GM18505 (cell line): ENCODE measurements around the gene APOBR.
"Not testable (repeated sequence)": the region's sequence is repeated elsewhere in the genome, so short reads cannot be mapped to it uniquely, and the experiment has no call there.

Experiments used
- ATAC-seq: cut with Tn5 transposase; IDR thresholded peaks from one replicate; pipeline ENCODE4 v1.9.1; 2021; ENCODE audit not compliant: unreplicated experiment
- POLR2A ChIP-seq: IDR thresholded peaks from 4 replicates; pipeline ENCODE4 v1.6.1; 2011; ENCODE audit warnings: borderline replicate concordance; ENCODE audit not compliant: insufficient read depth, insufficient read length; ENCODE audit errors: extremely low read depth

Gene APOBR

GRCh38 chr16:28494121-28494851, at the start of gene APOBR:
Gene APOBR (plus strand): TSS chr16:28494643. CDS start chr16:28494682, 39 bp downstream.
- peak; percentile 82 for TF ChIP-seq POLR2A
- ATAC-seq, result peak; percentile 39

GRCh38 chr16:28446388-28446787, 48.1 kb upstream of the APOBR start:
- not testable (repeated sequence) for ATAC-seq

DNA sequence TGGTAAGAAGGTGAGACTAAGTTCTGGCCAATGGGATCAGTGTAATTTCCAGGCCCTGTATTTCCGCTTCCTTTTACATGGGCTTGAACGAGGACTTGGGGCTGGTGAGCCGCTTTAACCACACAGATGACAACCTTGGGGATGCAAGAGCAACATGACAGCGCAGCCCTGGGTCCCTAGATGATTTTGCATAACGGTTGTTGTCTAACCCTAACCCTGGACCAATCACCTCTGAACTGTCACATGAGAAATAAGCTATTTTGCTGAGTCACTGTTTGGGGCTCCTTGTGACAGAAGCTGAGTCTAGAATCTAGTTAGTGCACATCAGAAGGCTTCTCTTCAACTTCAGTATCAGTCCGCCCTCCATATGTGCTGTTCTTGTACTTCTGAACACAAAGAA, 47.4 kb upstream of the APOBR start:
- ATAC-seq, result not testable (repeated sequence)

DNA sequence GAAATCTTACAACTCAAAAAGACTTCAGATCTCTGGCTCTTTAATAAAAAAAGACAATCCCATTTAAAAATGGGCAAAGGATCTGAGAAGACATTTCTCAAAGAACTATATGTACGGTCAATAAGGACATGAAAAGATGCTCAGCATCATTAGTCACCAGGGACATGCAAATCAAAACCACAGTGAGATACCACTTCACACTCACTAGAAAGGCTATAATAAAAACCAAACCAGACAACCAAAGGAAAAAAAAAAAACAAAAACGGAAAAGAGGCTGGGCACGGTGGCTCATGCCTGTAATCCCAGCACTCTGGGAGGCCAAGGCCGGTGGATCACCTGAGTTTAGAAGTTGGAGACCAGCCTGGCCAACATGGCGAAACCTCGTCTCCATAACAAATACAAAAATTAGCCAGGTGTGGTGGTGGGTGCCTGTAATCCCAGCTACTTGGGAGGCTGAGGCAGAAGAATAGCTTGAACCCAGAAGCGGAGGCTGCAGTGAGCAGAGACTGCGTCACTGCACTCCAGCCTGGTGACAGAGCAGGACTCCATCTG, 20.7 kb upstream of the APOBR start:
- ATAC-seq, result no peak
- TF ChIP-seq POLR2A, result no peak

- ATAC-seq, result no peak
- no peak for TF ChIP-seq POLR2A
These were observed 19.2 kb upstream of the APOBR start for GRCh38 chr16:28475221-28475620.

- no peak for ATAC-seq
- no peak for TF ChIP-seq POLR2A
These were observed 17.0 kb upstream of the APOBR start for GRCh38 chr16:28477311-28477920.

GRCh38 chr16:28478506-28479180, 15.8 kb upstream of the APOBR start:
- TF ChIP-seq POLR2A, result no peak
- ATAC-seq, result no peak

GRCh38 chr16:28482026-28482425, 12.4 kb upstream of the APOBR start:
- TF ChIP-seq POLR2A, result no peak
- no peak for ATAC-seq

GRCh38 chr16:28483361-28483760, 11.1 kb upstream of the APOBR start:
- not testable (repeated sequence) for ATAC-seq

DNA sequence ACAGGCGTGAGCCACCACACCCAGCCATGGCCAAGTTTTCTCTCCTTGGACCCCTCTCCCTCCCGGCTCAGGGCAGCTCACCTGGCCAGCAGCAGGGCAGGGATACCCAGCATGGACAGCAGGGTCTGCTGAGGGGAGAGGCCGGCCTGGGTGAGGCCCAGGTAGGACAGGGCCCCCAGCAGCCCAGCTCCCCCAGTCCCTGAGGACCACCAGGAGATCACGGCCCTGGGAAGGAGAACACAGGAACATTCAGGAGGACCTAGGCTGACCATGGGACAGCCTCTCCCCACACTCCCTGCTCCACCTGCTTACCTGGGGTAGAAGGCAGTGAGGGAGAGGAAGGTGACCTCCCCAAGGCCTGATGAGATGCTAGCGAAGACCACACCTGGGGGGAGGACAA, 8.2 kb upstream of the APOBR start:
- TF ChIP-seq POLR2A, result no peak
- no peak for ATAC-seq

DNA sequence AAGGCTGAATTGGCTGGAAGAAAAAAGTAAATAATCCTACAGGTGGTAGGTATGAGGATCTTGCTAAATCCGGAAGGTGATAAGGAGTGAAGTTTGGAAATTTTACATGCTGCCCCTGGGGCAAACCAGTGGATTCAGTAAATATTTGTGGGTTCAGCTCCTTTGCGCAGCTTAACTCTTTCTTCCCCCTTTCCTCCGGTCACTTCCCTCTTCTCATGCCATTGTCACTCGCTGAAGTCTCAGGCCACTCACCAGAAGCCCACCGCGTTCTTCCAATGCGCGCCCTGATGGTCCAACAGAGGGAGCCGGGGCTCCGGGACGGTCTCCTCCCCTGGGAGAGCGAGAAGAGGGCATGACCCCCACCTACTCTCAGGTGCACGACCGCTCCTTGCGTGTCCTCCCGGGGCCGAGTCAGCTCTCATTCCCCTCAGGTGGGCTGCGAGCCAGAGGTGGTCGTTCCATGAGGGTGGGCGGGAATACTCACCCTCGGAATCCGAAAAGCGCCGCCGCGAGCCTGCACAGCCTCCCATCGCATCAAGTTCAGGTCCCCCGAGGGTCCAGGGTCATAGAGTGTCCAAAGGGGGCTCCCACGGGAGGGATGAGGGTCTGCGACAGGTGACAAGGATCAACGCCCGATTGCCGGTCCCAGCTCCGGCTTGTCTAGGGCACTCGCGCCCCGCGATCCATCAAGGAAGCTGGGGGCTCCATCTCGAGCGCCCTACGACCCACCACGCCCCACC, 3.0 kb upstream of the APOBR start:
- peak; percentile 9 for ATAC-seq
- TF ChIP-seq POLR2A, result no peak

- peak; percentile 61 for ATAC-seq
- TF ChIP-seq POLR2A, result peak; percentile 57
These were observed 2.4 kb upstream of the APOBR start, which contains the start of gene CLN3 for GRCh38 chr16:28491970-28492474. Gene CLN3 (minus strand): TSS chr16:28492074. CDS start chr16:28491759, 315 bp downstream.

- ATAC-seq, result no peak
- TF ChIP-seq POLR2A, result no peak
These were observed 1.9 kb upstream of the APOBR start for GRCh38 chr16:28492511-28492910.
